Measurements from ENCODE around the gene DAO. TPM values are rescaled to one million over a fixed set of nuclear protein-coding genes. Genes with fewer than 3 reads are reported as not detected.

The DAO gene
- total RNA-seq, 2 experiments from 2014 or later: not detected

- CTCF ChIA-PET: interaction anchor here (0.7 to 1.5 kb wide), 4 partner anchors 30 to 168 kb away, joined by 3 to 4 read pairs (median 3); no protein-coding TSS in a partner anchor
- Mint-ChIP-seq H3K4me1 (ENCODE audit: low read depth) (peaks cover 42% of the 10 kb centered on the region), H3K27ac (peak overlapping the region; percentile 24), H3K27me3 (no peaks in the 10 kb centered on the region), H3K36me3 (ENCODE audit: low read depth) (peaks cover 47% of the 10 kb centered on the region), H3K4me3 (no peak overlapping the region), H3K9me3 (no peaks in the 10 kb centered on the region)
- POLR2A ChIA-PET: interaction anchor here (1.6 kb wide), 1 partner anchor 19 kb away, joined by 3 read pairs; no protein-coding TSS in a partner anchor
- no peak for TF ChIP-seq CTCF (IDR thresholded peaks at IDR 0.05)
- DNase-seq: no peak
- intact Hi-C loops (cut with micrococcal nuclease): no loop called here
- no peak for ATAC-seq
Observed at GRCh38 chr12:108833355-108833733, 46.5 kb upstream of the DAO start.

GRCh38 chr12:108833757-108834472 lies 46.0 kb upstream of the DAO start:
- TF ChIP-seq CTCF (IDR thresholded peaks at IDR 0.05): no peak
- no peaks in the 10 kb centered on the region for H3K9me3 Mint-ChIP-seq
- intact Hi-C loops (cut with micrococcal nuclease): no loop called here
- no peak overlapping the region for H3K4me3 Mint-ChIP-seq
- H3K36me3 Mint-ChIP-seq (ENCODE audit: low read depth): peaks cover 52% of the 10 kb centered on the region
- DNase-seq (no peak), ATAC-seq (no peak)
- no peaks in the 10 kb centered on the region for H3K27me3 Mint-ChIP-seq
- H3K4me1 Mint-ChIP-seq (ENCODE audit: low read depth): peaks cover 48% of the 10 kb centered on the region
- ChIA-PET POLR2A (interaction anchor here (1.6 kb wide), 1 partner anchor 19 kb away, joined by 3 read pairs; no protein-coding TSS in a partner anchor), CTCF (interaction anchor here (0.7 to 1.5 kb wide), 3 partner anchors 31 to 169 kb away, joined by 3 to 4 read pairs (median 3); no protein-coding TSS in a partner anchor)
- H3K27ac Mint-ChIP-seq: no peak overlapping the region

GRCh38 chr12:108835860-108836634 lies 43.8 kb upstream of the DAO start:
- Mint-ChIP-seq H3K9me3 (no peaks in the 10 kb centered on the region), H3K27ac (peak overlapping the region; percentile 34), H3K27me3 (no peaks in the 10 kb centered on the region), H3K4me3 (no peak overlapping the region), H3K36me3 (ENCODE audit: low read depth) (peaks cover 49% of the 10 kb centered on the region), H3K4me1 (ENCODE audit: low read depth) (peaks cover 61% of the 10 kb centered on the region)
- no peak for DNase-seq
- POLR2A ChIA-PET: no interaction called here
- CTCF ChIA-PET: interaction anchor here (0.6 kb wide), 1 partner anchor 32 kb away, joined by 3 read pairs; no protein-coding TSS in a partner anchor
- no peak for TF ChIP-seq CTCF (IDR thresholded peaks at IDR 0.05)
- intact Hi-C loops (cut with micrococcal nuclease): no loop called here
- ATAC-seq: no peak

- DNase-seq (no peak), ATAC-seq (no peak)
- H3K36me3 Mint-ChIP-seq (ENCODE audit: low read depth): peaks cover 42% of the 10 kb centered on the region
- TF ChIP-seq CTCF (IDR thresholded peaks at IDR 0.05): no peak
- intact Hi-C loops (cut with micrococcal nuclease): no loop called here
- H3K4me3 Mint-ChIP-seq: no peak overlapping the region
- peak overlapping the region; percentile 91 for H3K27ac Mint-ChIP-seq
- H3K27me3 Mint-ChIP-seq: no peaks in the 10 kb centered on the region
- H3K9me3 Mint-ChIP-seq: no peaks in the 10 kb centered on the region
- peaks cover 54% of the 10 kb centered on the region for H3K4me1 Mint-ChIP-seq (ENCODE audit: low read depth)
- CTCF ChIA-PET: interaction anchor here (0.6 to 4.1 kb wide), 4 partner anchors 33 to 442 kb away, joined by 3 to 15 read pairs (median 4); no protein-coding TSS in a partner anchor
- POLR2A ChIA-PET: interaction anchor here (0.6 to 1.7 kb wide), 3 partner anchors 8 to 399 kb away, joined by 4 to 14 read pairs (median 7); no protein-coding TSS in a partner anchor
Observed at GRCh38 chr12:108837239-108837638, 42.7 kb upstream of the DAO start.

Measured in activated CD8-positive, alpha-beta T cell treated with anti-CD3 and anti-CD28 coated beads for 36 hours (primary cell).